M059J (cell line): ENCODE results near the gene ARHGAP20. TPM values are rescaled to one million over a fixed set of nuclear protein-coding genes. Genes with fewer than 3 reads are reported as not detected.

Experiments
- DNase-seq: peaks from one replicate; pipeline ENCODE4 v3.0.0-alpha.2; 2012; ENCODE audit warnings: low read depth
- total RNA-seq: library from RNA; depleted of rRNA; stranded (reverse); fragments of >200 nt; shearing (Covaris generic); gene quantifications from 2 replicates; pipeline ENCODE4 v1.2.3, GENCODE V29; 2014

ARHGAP20 gene
- total RNA-seq, 1 experiment from 2014 or later = 1.1 TPM

GRCh38 chr11:110606415-110606814 is 105.8 kb downstream of the ARHGAP20 start:
- no peak for DNase-seq

- DNase-seq = no peak
Measured at GRCh38 chr11:110601936-110602335, 110.3 kb downstream of the ARHGAP20 start.

GRCh38 chr11:110600322-110600721 is 111.9 kb downstream of the ARHGAP20 start:
- DNase-seq = no peak

GRCh38 chr11:110599207-110599606 is 113.0 kb downstream of the ARHGAP20 start:
- DNase-seq = no peak

- no peak for DNase-seq
Measured at GRCh38 chr11:110598725-110599124, 113.5 kb downstream of the ARHGAP20 start.

- DNase-seq = no peak
Measured at GRCh38 chr11:110587972-110588371, 124.3 kb downstream of the ARHGAP20 start.

GRCh38 chr11:110587129-110587528 is 125.1 kb downstream of the ARHGAP20 start:
- no peak for DNase-seq

- no peak for DNase-seq
Measured at GRCh38 chr11:110584150-110584549, 128.1 kb downstream of the ARHGAP20 start.

GRCh38 chr11:110582728-110583432 is 129.4 kb downstream of the ARHGAP20 start:
- DNase-seq = no peak

GRCh38 chr11:110580571-110580970 is 131.7 kb downstream of the ARHGAP20 start:
- DNase-seq = no peak

- no peak for DNase-seq
Measured at GRCh38 chr11:110573411-110573810, 138.8 kb downstream of the ARHGAP20 start.

GRCh38 chr11:110571081-110571720 is 141.0 kb downstream of the ARHGAP20 start:
- DNase-seq = no peak

GRCh38 chr11:110566577-110566976 is 145.7 kb downstream of the ARHGAP20 start:
- DNase-seq = no peak

- DNase-seq = peak; percentile 88
Measured at GRCh38 chr11:110565357-110566336, 146.6 kb downstream of the ARHGAP20 start.

- DNase-seq = no peak
Measured at GRCh38 chr11:110564676-110565356, 147.4 kb downstream of the ARHGAP20 start.

GRCh38 chr11:110544779-110545178 is 167.5 kb downstream of the ARHGAP20 start:
- no peak for DNase-seq

GRCh38 chr11:110538154-110538553 is 174.1 kb downstream of the ARHGAP20 start:
- no peak for DNase-seq

- DNase-seq = peak; percentile 10
Measured at GRCh38 chr11:110530900-110531741, 181.1 kb downstream of the ARHGAP20 start.

- no peak for DNase-seq
Measured at GRCh38 chr11:110529043-110529442, 183.2 kb downstream of the ARHGAP20 start.

GRCh38 chr11:110527146-110527545 is 185.1 kb downstream of the ARHGAP20 start:
- DNase-seq = peak; percentile 39
